ENCODE data around the gene ERG.

Gene ERG

DNA sequence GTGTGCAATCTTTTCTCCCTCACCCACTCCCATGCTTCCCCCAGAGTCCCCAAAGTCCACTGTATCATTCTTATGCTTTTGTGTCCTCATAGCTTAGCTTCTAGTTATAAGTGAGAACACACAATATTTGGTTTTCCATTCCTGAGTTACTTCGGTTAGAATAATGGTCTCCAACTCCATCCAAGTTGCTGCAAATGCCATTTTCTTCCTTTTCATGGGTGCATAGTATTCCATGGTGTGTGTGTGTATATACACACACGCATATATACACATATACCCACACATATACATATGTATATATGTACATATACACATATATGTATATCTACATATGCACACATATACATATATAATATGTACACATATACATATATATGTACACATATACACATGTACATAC is 69.3 kb downstream of the ERG start:
- Histone ChIP-seq H3K4me1 (ENCODE audit: control insufficient read depth, insufficient read depth, low read length) (no peaks in the 10 kb centered on the region), H3K4me3 (ENCODE audit: low read depth, low read length) (no peak overlapping the region), H3K27me3 (ENCODE audit: control insufficient read depth, insufficient read depth, low read length) (no peaks in the 10 kb centered on the region), H3K36me3 (ENCODE audit: control insufficient read depth, insufficient read depth, low read length) (no peaks in the 10 kb centered on the region), H3K9me3 (ENCODE audit: control insufficient read depth, insufficient read depth, low read length) (no peaks in the 10 kb centered on the region), H3K9ac (ENCODE audit: low read depth, low read length) (no peak overlapping the region)

DNA sequence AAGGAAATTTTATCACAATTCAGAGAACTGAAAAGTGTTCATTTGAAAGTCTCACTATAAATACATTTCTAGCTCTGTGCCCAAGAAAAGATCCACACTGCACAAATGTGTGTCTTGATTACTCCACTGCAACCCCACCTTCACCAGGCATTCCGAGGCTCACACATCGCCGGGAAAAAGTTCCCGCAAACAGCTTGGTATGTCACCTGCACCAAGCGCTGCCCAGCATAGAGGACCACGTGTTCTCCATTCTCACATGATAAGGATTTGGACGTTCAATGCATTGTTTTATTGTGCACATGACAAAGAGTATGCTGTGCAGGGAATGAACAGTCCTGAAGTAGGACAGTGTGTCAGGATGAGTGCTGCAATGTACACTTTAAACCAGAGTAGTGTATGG is 70.1 kb downstream of the ERG start:
- H3K27me3 ChIP-seq (ENCODE audit: control insufficient read depth, insufficient read depth, low read length), result no peaks in the 10 kb centered on the region
- H3K4me3 ChIP-seq (ENCODE audit: low read depth, low read length), result no peak overlapping the region
- H3K36me3 ChIP-seq (ENCODE audit: control insufficient read depth, insufficient read depth, low read length), result no peaks in the 10 kb centered on the region
- no peak overlapping the region for H3K9ac ChIP-seq (ENCODE audit: low read depth, low read length)
- H3K4me1 ChIP-seq (ENCODE audit: control insufficient read depth, insufficient read depth, low read length), result no peaks in the 10 kb centered on the region
- H3K9me3 ChIP-seq (ENCODE audit: control insufficient read depth, insufficient read depth, low read length), result no peaks in the 10 kb centered on the region

DNA sequence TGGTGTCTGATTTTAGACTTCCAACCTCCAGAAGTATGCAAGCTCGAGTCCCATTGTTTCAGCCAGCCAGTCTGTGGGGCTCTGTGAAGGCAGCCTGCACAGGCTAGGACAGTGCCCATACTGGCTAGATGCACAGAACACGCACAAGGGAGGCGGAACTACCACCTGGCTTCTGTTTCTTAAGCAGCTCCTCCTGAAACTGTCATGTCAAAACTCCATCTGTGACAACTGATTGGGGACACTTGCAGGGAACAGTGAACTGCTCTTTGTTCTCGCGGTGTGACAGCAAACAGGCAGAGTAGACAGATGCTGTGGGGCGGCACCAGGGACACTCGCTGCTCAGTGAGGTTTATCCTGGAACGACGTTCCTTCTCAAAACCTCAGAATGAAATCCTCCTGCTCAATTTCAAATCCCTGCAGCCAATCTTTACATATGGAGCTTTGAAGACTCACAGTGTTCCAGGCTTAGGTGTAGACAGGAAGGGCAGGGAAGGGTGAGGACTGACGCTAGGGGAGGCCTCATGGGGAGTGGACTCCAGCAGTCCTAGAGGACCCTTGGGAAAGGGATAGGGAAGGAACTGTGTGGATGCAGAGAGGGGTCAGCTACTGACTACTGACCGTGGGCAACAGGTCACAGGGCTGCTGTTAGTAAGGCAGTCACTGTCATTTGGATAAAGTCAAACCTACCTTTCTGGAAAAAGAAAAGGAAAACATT is 73.8 kb downstream of the ERG start:
- Histone ChIP-seq H3K36me3 (ENCODE audit: control insufficient read depth, insufficient read depth, low read length) (no peaks in the 10 kb centered on the region), H3K4me3 (ENCODE audit: low read depth, low read length) (no peak overlapping the region), H3K27me3 (ENCODE audit: control insufficient read depth, insufficient read depth, low read length) (no peaks in the 10 kb centered on the region), H3K9ac (ENCODE audit: low read depth, low read length) (no peak overlapping the region), H3K9me3 (ENCODE audit: control insufficient read depth, insufficient read depth, low read length) (no peaks in the 10 kb centered on the region), H3K4me1 (ENCODE audit: control insufficient read depth, insufficient read depth, low read length) (no peaks in the 10 kb centered on the region)

DNA sequence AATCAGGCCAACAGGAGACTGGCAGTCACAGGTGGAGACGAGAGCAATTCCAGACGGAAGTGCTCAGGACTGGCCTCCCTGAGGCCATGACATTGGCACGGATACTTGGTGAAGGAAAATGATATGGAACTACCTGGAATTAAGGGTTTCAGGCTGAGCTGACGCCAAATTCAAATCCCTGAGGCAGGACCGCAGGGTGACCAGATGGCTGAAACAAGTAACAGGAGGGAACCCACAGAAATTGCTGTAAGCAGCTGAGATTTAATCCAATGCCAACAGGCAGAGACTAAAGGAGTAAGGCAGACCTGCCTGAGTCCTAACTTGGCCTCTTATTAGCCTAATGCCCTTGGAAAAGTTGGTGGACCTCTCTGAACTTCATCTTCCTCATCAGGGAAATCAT is 76.2 kb downstream of the ERG start:
- no peak overlapping the region for H3K9ac ChIP-seq (ENCODE audit: low read depth, low read length)
- H3K4me3 ChIP-seq (ENCODE audit: low read depth, low read length), result no peak overlapping the region
- H3K27me3 ChIP-seq (ENCODE audit: control insufficient read depth, insufficient read depth, low read length), result no peaks in the 10 kb centered on the region
- no peaks in the 10 kb centered on the region for H3K4me1 ChIP-seq (ENCODE audit: control insufficient read depth, insufficient read depth, low read length)
- no peaks in the 10 kb centered on the region for H3K36me3 ChIP-seq (ENCODE audit: control insufficient read depth, insufficient read depth, low read length)
- H3K9me3 ChIP-seq (ENCODE audit: control insufficient read depth, insufficient read depth, low read length), result no peaks in the 10 kb centered on the region

DNA sequence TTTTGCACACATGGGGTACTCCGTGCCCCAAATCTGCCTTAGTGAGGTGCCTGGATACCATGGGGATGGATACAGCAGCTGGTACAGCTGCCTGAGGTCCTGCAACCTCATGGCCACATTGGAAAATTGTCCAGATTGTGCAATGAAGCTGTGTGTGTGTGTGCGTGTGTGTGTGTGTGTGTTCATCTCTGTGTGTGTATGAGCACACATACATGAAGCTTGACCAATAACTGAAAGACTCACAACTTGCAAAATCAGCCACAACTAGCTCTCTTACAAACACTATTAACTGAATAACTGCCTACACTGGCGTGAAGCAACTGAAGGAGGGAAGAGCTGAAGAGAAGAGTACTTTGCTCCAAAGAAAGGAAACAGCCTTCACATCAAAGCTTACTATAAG is 78.1 kb downstream of the ERG start:
- no peaks in the 10 kb centered on the region for H3K9me3 ChIP-seq (ENCODE audit: control insufficient read depth, insufficient read depth, low read length)
- no peak overlapping the region for H3K9ac ChIP-seq (ENCODE audit: low read depth, low read length)
- no peak overlapping the region for H3K4me3 ChIP-seq (ENCODE audit: low read depth, low read length)
- H3K36me3 ChIP-seq (ENCODE audit: control insufficient read depth, insufficient read depth, low read length), result no peaks in the 10 kb centered on the region
- no peaks in the 10 kb centered on the region for H3K4me1 ChIP-seq (ENCODE audit: control insufficient read depth, insufficient read depth, low read length)
- H3K27me3 ChIP-seq (ENCODE audit: control insufficient read depth, insufficient read depth, low read length), result no peaks in the 10 kb centered on the region

DNA sequence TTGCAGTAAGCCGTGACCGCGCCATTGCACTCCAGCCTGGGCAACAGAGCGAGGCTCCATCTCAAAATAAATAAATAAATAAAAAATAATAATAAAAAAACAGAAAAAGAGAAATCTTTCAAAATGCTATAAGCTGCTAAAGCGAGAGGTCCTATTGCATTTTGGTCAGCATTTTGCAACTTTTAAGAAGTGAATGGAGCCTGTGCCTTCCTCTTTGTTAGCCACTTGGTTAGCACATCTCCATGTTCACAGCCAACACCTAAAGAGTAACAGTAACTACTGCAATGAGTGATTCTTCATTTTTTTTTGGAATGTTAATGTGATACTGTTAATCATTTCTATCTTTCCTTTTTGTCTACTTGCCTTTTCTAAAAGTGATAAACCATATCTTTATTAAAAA is 80.6 kb downstream of the ERG start:
- Histone ChIP-seq H3K36me3 (ENCODE audit: control insufficient read depth, insufficient read depth, low read length) (no peaks in the 10 kb centered on the region), H3K9me3 (ENCODE audit: control insufficient read depth, insufficient read depth, low read length) (no peaks in the 10 kb centered on the region), H3K27me3 (ENCODE audit: control insufficient read depth, insufficient read depth, low read length) (no peaks in the 10 kb centered on the region), H3K4me3 (ENCODE audit: low read depth, low read length) (no peak overlapping the region), H3K4me1 (ENCODE audit: control insufficient read depth, insufficient read depth, low read length) (no peaks in the 10 kb centered on the region), H3K9ac (ENCODE audit: low read depth, low read length) (no peak overlapping the region)

DNA sequence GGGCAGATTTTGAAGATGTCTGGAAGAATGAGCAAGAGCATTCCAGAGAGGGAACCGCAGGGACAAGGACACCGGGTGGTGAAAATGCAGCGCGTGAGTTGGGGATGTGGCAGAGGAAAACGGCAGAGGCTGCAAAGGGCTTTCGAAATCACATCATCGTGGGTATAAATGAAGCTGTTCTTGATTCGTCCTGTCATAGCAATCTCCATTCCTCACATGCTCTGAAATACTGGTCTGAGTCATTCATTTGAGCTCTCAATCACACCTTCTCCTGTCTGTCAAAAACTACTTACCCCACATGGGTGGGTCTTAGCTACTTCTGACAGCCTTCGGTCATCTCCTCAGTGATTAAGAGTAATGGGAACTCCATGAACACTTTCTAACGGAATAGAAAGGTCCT is 81.5 kb downstream of the ERG start:
- no peaks in the 10 kb centered on the region for H3K9me3 ChIP-seq (ENCODE audit: control insufficient read depth, insufficient read depth, low read length)
- no peaks in the 10 kb centered on the region for H3K27me3 ChIP-seq (ENCODE audit: control insufficient read depth, insufficient read depth, low read length)
- no peaks in the 10 kb centered on the region for H3K36me3 ChIP-seq (ENCODE audit: control insufficient read depth, insufficient read depth, low read length)
- H3K4me1 ChIP-seq (ENCODE audit: control insufficient read depth, insufficient read depth, low read length), result no peaks in the 10 kb centered on the region
- no peak overlapping the region for H3K4me3 ChIP-seq (ENCODE audit: low read depth, low read length)
- no peak overlapping the region for H3K9ac ChIP-seq (ENCODE audit: low read depth, low read length)

DNA sequence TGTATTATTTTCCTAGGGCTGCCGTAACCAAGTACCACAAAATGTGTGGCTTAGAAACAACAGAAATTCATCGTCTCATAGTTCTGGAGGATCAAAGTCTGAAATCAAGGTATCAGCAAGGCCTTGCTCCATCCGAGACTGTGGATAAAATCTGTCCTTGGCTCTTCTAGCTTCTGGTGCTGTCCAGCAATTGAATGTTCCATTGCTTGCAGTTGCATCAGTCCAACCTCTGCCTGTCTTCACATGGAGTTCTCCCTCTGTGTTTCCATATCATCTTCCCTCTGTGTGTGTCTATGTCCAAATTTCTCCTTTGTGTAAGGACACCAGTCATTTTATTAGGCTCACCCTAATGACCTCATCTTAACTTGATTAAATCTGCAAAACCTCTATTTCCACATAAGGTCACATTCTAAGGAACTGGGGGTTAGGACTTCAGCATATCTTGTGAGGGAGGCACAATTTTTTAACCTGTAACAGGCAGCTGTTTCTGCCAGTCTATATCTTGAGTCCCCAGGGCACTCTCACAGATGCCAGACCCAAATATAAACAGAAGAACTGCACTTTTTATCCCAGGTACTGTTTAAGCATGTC is 84.2 kb downstream of the ERG start:
- Histone ChIP-seq H3K9me3 (ENCODE audit: control insufficient read depth, insufficient read depth, low read length) (no peaks in the 10 kb centered on the region), H3K27me3 (ENCODE audit: control insufficient read depth, insufficient read depth, low read length) (no peaks in the 10 kb centered on the region), H3K36me3 (ENCODE audit: control insufficient read depth, insufficient read depth, low read length) (no peaks in the 10 kb centered on the region), H3K9ac (ENCODE audit: low read depth, low read length) (no peak overlapping the region), H3K4me3 (ENCODE audit: low read depth, low read length) (no peak overlapping the region), H3K4me1 (ENCODE audit: control insufficient read depth, insufficient read depth, low read length) (no peaks in the 10 kb centered on the region)

DNA sequence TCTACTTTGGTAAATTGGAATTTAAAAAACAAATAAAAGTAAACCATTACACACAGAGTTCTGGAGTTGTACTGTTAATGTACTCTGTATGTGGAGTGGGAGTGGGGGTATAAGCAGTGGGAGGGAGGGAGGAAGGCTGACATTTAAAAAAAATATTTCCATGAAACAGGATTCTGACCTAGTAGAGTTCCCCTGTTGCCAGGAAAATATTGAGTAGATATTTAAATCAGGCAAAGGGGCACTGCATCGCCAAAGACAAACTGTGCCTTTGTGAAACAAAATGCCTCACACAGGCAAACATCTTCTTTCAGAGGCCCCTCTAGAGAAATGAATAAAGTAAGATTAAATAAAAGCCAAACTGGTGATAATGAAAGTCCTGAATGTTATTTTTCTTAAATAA is 87.8 kb downstream of the ERG start:
- Histone ChIP-seq H3K9ac (ENCODE audit: low read depth, low read length) (no peak overlapping the region), H3K4me3 (ENCODE audit: low read depth, low read length) (no peak overlapping the region), H3K36me3 (ENCODE audit: control insufficient read depth, insufficient read depth, low read length) (no peaks in the 10 kb centered on the region), H3K27me3 (ENCODE audit: control insufficient read depth, insufficient read depth, low read length) (no peaks in the 10 kb centered on the region), H3K9me3 (ENCODE audit: control insufficient read depth, insufficient read depth, low read length) (no peaks in the 10 kb centered on the region), H3K4me1 (ENCODE audit: control insufficient read depth, insufficient read depth, low read length) (no peaks in the 10 kb centered on the region)

DNA sequence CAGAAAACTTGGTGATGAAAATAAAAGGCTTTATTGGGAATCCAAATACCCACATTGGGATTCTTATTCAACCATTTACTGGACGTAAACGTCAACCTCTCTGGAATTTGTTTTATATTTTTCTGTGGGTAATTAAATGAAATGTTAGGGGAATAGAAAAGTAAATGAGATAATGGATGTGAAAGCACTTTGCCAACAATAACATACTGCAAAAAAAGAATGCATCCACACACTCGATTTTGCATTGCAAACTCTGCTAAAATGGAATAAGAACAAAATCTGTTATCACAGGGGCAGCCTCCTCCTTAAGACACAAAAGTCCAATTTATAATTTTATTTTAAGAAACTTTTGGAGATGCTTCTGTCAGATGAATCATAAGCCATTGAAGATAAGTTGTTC is 88.4 kb downstream of the ERG start:
- no peak overlapping the region for H3K4me3 ChIP-seq (ENCODE audit: low read depth, low read length)
- no peaks in the 10 kb centered on the region for H3K9me3 ChIP-seq (ENCODE audit: control insufficient read depth, insufficient read depth, low read length)
- H3K27me3 ChIP-seq (ENCODE audit: control insufficient read depth, insufficient read depth, low read length), result no peaks in the 10 kb centered on the region
- no peaks in the 10 kb centered on the region for H3K4me1 ChIP-seq (ENCODE audit: control insufficient read depth, insufficient read depth, low read length)
- H3K9ac ChIP-seq (ENCODE audit: low read depth, low read length), result no peak overlapping the region
- H3K36me3 ChIP-seq (ENCODE audit: control insufficient read depth, insufficient read depth, low read length), result no peaks in the 10 kb centered on the region

DNA sequence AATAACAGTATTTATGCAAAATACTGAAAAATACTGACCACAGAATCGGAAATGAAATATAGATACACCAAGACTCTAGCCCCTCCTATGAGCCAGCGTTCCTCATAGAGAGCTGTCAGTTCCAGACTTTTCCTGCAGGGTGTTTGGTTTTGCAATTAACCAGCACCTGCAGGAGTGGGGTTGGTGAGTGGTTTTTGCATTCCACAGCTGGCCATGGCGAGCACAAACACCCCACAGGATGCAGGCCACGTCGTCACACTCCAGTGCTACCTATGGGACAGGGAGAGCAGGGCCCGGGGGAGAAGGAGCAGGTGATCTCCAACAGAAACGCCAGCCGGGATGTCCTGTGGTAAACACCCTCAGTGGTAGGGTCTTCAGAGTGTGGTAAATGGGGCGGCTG is 94.1 kb downstream of the ERG start:
- H3K4me3 ChIP-seq (ENCODE audit: low read depth, low read length), result no peak overlapping the region

DNA sequence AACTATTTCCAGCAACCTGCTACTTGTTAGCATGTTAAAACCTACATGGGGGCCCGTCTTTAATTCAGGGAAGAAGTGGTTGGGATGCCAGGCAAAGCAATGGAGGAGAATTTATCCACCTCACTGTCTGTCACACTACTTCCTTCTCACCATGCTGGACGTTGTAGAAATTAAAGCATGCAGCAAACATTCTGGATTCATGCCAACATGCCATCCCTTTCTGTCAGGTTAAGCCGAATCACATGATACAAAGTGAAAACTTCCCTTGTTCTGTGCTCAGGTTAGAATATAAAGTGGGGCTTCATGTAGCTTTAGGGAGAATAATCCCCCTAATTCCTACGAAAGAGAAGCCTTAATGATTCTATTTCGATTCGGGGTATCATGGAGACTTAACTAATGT is 95.5 kb downstream of the ERG start:
- H3K9ac ChIP-seq (ENCODE audit: low read depth, low read length), result no peak overlapping the region
- H3K27me3 ChIP-seq (ENCODE audit: control insufficient read depth, insufficient read depth, low read length), result no peaks in the 10 kb centered on the region
- H3K4me3 ChIP-seq (ENCODE audit: low read depth, low read length), result no peak overlapping the region
- H3K36me3 ChIP-seq (ENCODE audit: control insufficient read depth, insufficient read depth, low read length), result no peaks in the 10 kb centered on the region
- H3K9me3 ChIP-seq (ENCODE audit: control insufficient read depth, insufficient read depth, low read length), result no peaks in the 10 kb centered on the region
- H3K4me1 ChIP-seq (ENCODE audit: control insufficient read depth, insufficient read depth, low read length), result no peaks in the 10 kb centered on the region

More for the DNA sequence above, 94.1 kb downstream of the ERG start:
- Histone ChIP-seq H3K9me3 (ENCODE audit: control insufficient read depth, insufficient read depth, low read length) (no peaks in the 10 kb centered on the region), H3K27me3 (ENCODE audit: control insufficient read depth, insufficient read depth, low read length) (no peaks in the 10 kb centered on the region), H3K4me1 (ENCODE audit: control insufficient read depth, insufficient read depth, low read length) (no peaks in the 10 kb centered on the region), H3K36me3 (ENCODE audit: control insufficient read depth, insufficient read depth, low read length) (no peaks in the 10 kb centered on the region), H3K9ac (ENCODE audit: low read depth, low read length) (no peak overlapping the region)
